Measurements from ENCODE around the gene MAP3K20.
"Not testable (repeated sequence)": the region's sequence is repeated elsewhere in the genome, so short reads cannot be mapped to it uniquely, and the experiment has no call there.

The MAP3K20 gene

GRCh38 chr2:173271135-173271534 is 195.5 kb downstream of the MAP3K20 start:
- H3K4me3 ChIP-seq (ENCODE audit: low read depth, low read length), result no peak overlapping the region
- no peak for TF ChIP-seq CTCF (IDR thresholded peaks at IDR 0.05; ENCODE audit: borderline replicate concordance, insufficient read depth, low read depth, low read length)

GRCh38 chr2:173271825-173272224 is 196.2 kb downstream of the MAP3K20 start:
- TF ChIP-seq CTCF (IDR thresholded peaks at IDR 0.05; ENCODE audit: borderline replicate concordance, insufficient read depth, low read depth, low read length), result no peak
- no peak overlapping the region for H3K4me3 ChIP-seq (ENCODE audit: low read depth, low read length)

- no peak for TF ChIP-seq CTCF (IDR thresholded peaks at IDR 0.05; ENCODE audit: borderline replicate concordance, insufficient read depth, low read depth, low read length)
- H3K4me3 ChIP-seq (ENCODE audit: low read depth, low read length), result no peak overlapping the region
These were observed 197.2 kb downstream of the MAP3K20 start for GRCh38 chr2:173272849-173273248.

- no peak for TF ChIP-seq CTCF (IDR thresholded peaks at IDR 0.05; ENCODE audit: borderline replicate concordance, insufficient read depth, low read depth, low read length)
- no peak overlapping the region for H3K4me3 ChIP-seq (ENCODE audit: low read depth, low read length)
These were observed 203.3 kb downstream of the MAP3K20 start for GRCh38 chr2:173278794-173279526.

GRCh38 chr2:173279527-173279868 is 203.9 kb downstream of the MAP3K20 start:
- H3K4me3 ChIP-seq (ENCODE audit: low read depth, low read length), result no peak overlapping the region
- TF ChIP-seq CTCF (IDR thresholded peaks at IDR 0.05; ENCODE audit: borderline replicate concordance, insufficient read depth, low read depth, low read length), result no peak

GRCh38 chr2:173280853-173281252 is 205.2 kb downstream of the MAP3K20 start:
- no peak for TF ChIP-seq CTCF (IDR thresholded peaks at IDR 0.05; ENCODE audit: borderline replicate concordance, insufficient read depth, low read depth, low read length)
- H3K4me3 ChIP-seq (ENCODE audit: low read depth, low read length), result no peak overlapping the region

GRCh38 chr2:173281898-173282297 is 206.3 kb downstream of the MAP3K20 start:
- H3K4me3 ChIP-seq (ENCODE audit: low read depth, low read length), result not testable (repeated sequence)

All from GM12875 (cell line).